ENCODE data around the gene ZNF425.
"Not testable (repeated sequence)": the region's sequence is repeated elsewhere in the genome, so short reads cannot be mapped to it uniquely, and the experiment has no call there.

ZNF425 gene

DNA sequence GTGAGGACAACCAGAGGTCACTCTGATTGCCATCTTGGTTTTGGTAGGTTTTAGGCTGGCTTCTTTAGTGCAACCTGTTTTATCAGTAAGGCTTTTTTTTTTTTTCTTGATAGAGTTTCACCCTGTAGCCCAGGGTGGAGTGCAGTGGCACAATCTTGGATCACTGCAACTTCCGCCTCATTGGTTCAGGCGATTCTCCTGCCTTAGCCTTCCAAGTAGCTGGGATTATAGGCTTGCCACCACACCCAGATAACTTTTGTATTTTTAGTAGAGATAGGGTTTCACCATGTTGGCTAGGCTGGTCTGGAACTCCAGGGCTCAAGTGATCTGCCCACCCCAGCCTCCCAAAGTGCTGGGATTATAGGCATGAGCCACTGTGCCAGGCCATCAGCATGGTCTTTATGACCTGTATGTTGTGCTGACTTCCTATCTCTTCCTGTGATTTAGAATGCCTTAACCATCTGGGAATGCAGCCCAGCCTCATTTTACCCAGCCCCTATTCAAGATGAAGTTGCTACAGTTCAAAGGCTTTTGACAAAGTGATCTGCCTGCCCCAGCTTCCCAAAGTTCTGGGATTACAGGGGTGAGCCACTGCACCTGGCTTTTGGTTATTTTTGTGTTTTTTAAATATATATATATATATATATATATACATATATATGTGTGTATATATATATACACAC is 7.0 kb upstream of the ZNF425 start:
- DNase-seq (ENCODE audit: low spot score), result no peak

DNA sequence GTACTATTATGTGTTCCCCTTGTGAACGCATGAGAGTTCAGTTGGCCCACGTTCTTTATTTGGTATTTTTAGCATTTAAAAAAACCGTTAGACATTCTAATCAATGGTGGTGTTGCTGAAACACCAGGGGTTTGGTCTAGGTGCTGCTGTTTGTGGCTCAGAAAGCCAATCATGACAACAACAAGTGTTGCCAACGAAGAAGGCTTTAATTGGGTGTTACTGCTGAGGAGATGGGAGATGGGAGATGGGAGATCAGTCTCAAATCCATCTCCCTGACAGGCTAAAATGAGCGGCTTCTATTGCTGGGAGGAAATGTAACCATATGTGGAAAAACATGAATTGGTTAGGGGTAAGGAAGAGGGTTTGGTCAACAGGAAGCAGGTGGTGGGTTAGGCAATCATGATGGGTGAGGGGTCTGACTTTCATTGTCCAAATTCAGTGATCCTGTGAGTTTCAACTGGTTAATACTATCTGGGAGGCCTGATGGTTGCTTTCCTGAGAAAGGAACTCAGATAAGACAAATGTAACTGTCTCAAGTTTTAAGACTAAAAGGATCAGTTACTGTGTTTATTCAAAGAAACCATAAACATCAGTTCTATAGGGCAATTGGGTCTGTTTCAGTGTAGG is 4.6 kb upstream of the ZNF425 start:
- DNase-seq (ENCODE audit: low spot score), result no peak

DNA sequence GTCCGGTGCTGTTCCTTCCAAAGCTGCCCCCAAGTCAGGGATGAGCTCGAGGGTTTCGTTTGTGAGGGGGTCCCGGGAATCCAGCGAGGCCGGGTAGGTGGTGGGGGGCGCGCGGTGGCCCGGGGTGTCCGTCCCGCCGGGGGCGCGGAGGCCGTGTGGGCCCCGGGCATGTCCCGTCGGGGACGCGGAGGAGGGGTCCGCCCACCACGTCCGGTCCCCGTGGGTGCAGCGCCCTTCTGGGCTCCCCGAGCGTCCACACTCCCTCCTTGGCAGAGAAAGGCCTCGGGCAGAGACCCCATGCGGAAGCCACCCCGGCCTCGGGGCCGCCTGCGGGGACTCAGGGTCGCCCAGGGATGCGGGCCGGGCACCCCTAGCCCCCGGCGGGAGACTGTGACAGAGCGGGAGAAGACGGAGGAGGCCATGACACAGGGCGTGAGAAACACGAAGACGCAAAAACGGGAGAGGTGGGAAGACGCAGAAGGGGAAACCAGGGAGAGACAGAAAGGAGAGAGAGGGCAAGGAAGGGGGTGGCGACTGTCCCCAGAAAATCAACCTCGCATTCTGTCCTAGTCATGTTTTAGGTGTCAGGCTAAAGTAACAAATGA is 640 bp upstream of the ZNF425 start:
- DNase-seq (ENCODE audit: low spot score), result peak; percentile 47

DNA sequence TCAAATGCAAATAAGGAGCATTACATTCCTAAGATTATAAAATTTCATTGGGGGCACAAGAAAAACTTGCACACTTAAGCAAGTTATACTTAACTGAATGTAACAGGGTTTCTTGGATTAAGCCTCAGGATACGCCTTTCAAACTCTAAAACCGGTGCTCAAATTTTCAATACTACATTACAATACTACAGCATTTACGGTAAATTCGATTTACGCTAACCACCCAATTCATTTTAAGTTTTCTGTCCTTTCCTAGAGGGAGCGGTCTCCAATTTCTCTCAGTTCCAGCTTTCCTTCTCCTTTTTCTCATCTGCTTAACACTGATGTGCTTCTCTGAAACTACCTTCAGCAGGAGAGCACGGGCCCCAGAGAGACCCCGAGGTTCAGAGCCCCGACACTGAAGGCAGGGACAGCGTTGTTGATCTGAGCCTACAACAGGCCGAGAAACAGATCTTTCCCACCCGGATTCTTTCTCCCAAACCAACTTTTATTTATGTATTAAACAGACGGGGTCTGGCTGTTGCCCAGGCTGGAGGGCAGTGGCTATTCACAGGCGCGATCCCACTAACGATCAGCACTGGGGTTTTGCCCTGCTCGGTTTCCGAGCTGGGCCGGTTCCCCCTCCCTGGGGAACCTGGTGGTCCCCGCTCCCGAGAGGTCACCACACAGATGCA is 798 bp downstream of the ZNF425 start:
- no peak for DNase-seq (ENCODE audit: low spot score)

DNA sequence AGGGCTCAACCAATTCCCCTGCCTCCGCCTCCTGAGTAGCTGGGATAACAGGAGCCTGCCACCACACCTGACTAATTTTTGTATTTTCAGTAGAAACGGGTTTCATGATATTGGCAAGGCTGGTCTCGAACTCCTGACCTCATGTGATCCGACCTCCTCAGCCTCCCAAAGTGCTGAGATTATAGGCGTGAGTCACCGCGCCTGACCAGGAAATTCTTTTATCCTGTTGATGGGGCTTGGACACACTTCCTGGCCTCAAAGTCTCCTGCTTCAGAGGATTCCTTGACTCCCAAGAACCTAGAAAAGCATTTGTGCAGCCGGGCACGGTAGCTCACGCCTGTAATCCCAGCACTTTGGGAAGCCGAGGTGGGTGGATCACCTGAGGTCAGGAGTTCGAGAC is 16.2 kb downstream of the ZNF425 start:
- no peak for DNase-seq (ENCODE audit: low spot score)

DNA sequence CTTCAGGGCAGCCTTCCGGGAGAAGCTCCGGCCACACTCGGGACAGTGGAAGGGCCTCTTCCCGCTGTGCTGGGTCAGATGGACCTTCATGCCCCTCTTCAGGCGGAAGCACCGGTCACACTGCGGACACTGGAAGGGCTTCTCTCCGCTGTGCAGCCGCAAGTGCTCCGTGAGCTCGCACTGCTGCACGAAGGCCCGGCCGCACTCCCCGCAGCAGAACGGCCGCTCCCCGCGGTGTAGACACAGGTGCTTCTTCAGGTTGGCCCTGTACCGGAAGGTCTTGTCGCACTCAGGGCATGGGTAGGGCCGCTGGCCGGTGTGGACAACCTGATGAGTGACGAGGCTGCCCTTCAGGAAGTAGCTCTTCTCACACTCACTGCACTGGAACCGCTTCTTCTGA is 21.4 kb downstream of the ZNF425 start:
- DNase-seq (ENCODE audit: low spot score), result no peak

DNA sequence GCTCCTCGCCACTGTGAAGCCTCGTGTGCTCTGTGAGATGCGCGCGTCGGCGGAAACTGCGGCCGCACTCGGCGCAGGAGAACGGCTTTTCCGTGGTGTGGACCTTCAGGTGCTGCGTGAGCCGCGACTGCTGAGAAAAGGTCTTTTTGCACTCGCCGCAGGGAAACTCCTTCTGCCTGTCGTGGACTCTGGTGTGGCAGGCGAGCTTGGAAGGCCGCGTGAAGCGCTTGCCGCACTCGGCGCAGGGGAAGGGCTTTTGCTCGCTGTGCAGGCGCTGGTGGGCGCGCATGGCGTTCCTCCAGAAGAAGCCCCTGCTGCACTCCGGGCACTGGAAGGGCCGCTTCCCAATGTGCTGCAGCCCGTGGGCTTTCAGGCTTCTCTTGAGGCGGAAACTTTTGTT is 21.9 kb downstream of the ZNF425 start:
- no peak for DNase-seq (ENCODE audit: low spot score)

DNA sequence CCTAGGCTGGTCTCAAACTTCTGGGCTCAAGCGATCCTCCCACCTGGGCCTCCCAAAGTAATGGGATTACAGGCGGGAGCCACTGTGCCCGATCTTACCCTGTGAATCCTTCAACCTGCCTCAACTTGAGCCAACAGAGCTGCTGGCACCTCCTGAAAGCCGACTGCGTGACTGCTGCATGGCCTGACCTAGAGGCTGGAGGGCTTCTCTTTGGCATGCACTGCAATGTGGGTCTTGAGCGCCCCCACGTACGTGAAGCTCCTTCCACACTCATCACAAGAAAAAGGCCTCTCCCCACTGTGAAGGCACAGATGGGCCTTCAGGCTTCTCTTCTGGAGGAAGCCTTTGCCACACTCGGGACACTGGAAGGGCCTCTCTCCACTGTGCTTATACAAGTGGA is 22.7 kb downstream of the ZNF425 start:
- no peak for DNase-seq (ENCODE audit: low spot score)

DNA sequence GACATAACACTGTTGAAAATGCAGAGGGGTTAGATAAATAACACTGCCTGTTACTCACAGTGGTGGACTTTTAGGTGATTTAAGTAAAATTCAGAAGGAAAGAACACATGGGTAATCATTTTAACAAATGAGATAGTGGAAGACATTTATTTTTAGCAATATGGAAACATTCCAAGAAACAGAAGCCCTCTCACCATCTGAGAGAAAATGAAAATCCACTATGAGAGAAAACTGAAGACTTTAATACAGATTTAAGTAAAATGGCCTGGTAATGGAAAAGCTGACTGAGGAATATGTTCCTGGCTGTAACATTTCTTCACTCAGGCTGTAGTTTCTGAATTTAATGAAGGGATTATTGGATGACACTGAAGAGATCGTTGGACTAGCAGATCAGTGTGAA is 23.5 kb downstream of the ZNF425 start:
- no peak for DNase-seq (ENCODE audit: low spot score)

DNA sequence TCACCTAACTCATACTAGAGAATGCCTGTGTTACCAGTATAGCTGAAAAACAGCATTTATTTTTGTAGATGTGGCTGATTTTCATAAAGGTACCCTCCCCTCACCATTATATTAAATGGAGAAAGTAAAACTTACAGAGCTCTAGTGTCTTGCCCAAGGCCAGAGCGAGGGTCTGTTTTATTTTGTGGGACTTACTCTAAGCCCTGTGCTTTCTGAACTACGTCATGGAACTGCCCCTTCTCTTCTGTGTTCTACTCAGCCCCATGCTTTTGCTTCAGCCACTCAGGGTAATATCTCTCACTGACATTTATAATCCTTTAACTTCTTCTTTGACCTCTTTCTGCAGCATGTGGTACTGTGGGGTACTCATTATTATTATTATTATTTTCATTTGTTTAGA is 25.3 kb downstream of the ZNF425 start:
- no peak for DNase-seq (ENCODE audit: low spot score)

DNA sequence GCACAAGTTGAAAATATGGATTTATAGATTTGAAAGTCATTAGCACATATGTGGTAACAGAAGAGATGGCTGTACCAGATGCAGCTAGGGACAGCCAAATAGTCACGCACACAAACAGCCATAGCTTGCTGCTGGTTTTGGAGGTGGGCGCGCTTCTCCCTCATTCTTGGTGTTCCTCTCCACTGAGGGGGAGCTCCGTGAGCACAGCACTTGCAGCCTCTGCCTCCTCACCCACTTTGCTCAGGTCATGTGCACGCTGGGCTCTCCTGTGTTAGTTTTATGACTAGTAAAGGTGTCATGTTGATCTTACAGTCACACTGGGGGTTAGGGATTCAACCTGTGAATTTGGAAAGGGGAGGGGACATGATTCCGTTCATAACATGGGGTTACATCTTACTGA is 27.1 kb downstream of the ZNF425 start:
- DNase-seq (ENCODE audit: low spot score), result no peak

DNA sequence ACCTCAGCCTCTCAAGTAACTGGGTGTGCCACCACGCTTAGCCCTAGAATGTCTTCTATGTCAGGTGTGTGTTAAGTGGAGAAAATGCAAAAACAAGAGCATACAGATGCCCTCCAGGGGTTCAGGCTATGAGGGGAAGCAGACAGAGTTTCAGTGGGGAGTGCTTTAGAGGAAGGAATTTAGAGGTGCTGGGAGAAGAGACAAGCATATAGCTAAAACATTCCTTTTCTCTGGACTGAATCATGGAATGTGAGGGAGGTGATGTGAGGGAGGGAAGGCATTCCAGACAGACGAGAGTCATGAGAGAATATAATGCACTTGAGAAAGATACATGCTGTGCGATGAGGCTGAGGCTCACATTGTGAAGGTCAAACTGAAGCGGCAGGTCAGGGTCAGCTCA is 29.0 kb downstream of the ZNF425 start:
- no peak for DNase-seq (ENCODE audit: low spot score)

DNA sequence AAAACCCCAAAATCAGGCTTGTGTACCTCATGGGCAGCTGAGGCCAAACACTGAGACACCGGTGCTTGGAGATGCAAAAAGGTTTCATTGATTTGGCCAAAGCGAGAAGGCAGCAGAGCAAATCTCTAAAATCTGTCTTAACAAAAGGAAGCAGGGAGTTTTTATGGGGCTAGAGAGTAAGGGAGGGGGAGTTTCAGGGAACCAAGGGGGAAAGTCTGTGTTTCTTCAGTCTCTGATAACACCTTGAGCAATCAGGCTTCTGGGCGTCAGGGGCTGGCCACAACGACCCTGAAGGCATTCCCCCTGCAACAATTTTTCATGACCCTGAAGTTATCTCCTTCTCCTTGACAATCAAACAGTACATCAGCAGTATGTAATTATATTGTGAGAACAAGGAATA is 32.9 kb downstream of the ZNF425 start:
- DNase-seq (ENCODE audit: low spot score), result no peak

DNA sequence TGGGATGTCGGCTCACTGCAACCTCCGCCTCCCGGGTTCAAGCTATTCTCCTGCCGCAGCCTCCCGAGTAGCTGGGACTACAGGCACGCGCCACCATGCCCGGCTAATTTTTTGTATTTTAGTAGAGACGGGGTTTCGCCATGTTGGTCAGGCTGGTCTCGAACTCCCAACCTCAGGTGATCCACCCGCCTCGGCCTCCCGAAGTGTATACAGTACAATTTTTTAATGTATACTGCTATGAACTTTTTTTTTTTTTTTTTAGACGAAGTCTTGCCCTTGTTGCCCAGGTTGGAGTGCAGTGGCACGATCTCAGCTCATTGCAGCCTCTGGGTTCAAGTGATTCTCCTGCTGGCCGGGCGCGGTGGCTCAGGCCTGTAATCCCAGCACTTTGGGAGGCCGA is 33.9 kb downstream of the ZNF425 start:
- DNase-seq (ENCODE audit: low spot score), result not testable (repeated sequence)

DNA sequence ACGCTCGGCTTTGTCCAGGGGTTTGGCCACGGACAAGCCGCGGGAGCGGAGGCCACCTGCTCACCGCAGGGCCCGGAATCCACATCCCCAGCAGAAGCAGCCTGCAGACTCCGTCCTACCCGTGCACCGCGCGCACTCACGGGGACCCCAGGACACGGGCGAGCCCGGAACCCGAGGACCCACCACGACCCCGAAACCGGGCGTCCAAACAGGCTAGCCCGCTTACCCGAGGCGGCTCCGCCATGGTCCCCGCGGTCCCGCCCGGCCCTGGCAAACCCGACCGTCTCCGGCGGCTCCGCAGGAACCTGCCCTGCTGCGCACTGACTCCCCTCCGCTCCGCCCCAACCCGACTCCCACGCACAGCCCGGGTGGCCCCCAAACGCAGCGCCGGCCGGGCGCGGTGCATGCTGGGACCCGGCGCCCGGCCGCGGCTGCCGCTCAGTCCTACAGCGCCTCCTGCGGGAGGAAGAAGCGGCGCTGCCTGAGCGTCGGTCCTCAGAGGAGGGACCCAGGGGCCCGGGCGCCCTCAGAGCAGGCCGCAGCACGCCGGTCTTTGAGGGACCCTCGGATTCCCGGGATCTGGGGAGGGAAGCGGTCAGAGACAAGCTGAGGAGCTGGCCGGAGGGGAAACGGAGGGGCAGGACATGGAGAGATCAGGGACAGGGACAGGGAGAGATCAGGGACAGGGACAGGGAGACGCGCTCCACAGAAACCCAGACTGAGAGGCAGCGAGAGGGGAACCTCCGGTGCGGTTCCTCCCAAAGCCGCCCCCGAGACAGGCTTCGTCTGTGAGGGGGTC is 35.5 kb downstream of the ZNF425 start, which contains the start of gene ZNF786:
TSS of gene ZNF786 (minus strand) at position 322 of the 799 bp plus-strand sequence. CDS start at position 244, 78 bp downstream.
- peak; percentile 92 for DNase-seq (ENCODE audit: low spot score)

DNA sequence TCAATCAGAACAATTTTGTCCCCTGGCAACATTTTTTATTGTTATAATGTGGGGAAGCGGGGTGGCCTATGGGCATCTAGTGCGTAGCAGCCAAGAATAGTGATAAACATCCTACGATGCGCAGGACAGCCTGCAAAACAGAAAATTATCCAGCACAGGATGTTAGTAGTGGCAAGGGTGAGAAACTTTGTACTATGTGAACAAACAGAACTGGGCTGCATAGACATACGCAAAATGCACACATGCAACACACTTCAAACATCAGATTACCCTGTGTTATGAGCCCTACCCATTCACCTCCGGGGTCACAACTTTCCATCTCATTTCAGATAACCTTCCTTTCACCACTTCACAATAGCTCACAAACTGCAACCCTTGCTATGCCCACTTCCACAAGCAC is 38.7 kb downstream of the ZNF425 start:
- no peak for DNase-seq (ENCODE audit: low spot score)

DNA sequence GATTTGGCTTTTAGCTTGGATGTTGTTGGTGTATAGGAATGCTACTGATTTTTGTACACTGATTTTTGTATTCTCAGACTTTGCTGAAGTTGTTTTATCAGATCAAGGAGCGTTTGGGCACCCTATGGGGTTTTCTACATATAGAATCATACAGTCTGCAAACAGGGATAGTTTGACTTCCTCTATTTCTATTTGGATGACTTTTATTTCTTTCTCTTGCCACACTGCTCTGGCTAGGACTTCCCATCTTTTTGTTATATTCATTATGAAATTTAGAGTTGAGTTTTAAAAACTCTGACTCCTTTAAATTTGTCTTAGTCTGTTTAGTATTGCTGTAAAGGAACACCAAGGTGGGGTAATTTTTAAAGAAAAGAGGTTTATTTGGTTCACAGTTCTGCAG is 40.3 kb downstream of the ZNF425 start:
- DNase-seq (ENCODE audit: low spot score), result no peak

DNA sequence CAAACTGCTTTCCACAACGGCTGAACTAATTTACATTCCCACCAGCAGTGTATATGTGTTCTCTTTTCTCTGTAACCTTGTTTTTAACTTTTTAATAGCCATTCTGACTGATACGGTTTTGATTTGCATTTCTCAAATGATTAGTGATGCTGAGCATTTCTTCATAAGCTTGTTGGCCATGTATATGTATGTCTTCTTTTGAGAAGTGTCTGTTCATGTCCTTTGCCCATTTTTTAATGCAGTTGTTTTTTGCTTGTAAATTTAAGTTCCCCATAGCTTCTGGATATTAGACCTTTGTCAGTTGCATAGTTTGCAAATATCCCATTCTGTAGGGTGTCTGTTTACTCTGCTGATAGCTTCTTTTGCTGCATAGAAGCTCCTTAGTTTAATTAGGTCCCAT is 41.7 kb downstream of the ZNF425 start:
- no peak for DNase-seq (ENCODE audit: low spot score)

DNA sequence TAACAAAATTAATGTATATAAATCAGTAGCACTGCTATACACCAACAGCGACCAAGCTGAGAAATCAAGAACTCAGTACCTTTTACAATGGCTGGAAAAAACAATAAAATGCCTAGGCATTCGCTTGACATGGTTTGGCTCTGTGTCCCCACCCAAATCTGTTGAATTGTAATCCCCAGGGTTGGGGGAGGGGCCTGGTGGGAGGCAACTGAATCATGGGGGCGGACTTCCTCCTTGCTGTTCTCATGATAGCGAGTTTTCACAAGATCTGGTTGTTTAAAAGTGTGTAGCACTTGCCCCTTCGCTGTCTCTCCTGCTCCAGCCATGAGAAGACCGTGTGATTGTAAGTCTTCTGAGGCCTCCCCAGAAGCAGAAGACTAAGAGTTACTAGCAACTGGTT is 44.2 kb downstream of the ZNF425 start:
- DNase-seq (ENCODE audit: low spot score), result no peak

DNA sequence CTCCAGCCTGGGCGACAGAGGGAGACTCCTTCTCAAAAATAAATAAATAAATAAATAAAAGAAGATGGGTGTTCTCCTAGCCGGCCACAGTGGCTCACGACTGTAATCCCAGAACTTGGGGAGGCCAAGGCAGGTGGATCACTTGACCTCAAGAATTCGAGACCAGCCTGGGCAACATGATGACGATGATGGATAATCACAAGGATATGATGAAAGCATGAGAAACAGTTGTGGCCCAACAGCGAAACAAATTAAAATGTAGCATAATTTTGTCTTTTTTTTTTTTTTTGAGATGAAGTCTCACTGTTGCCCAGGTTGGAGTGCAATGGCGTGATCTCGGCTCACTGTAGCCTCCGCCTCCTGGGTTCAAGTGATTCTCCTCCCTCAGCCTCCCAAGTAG is 48.5 kb downstream of the ZNF425 start:
- no peak for DNase-seq (ENCODE audit: low spot score)

DNA sequence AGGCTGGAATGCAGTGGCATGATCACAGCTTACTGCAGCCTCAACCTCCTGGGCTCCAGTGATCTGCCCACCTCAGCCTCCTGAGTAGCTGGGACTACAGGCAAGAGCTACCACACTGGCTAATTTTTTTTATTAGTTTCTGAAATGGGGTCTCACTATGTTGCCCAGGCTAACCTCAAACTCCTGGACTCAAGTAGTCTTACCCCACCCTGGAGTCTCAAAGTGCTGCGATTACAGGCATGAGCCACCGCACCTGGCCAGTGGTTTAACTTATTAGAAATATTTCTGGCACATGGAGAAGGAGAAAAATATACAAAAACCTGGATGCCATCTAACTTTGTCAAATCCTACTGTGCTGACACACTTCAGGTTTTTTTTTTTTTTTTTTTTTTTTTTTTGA is 50.8 kb downstream of the ZNF425 start:
- DNase-seq (ENCODE audit: low spot score), result no peak
